Hematopoietic multipotent progenitor cell treated with erythropoietin and hydrocortisone succinate and interleukin-3 and kit ligand, for 17 days (in vitro differentiated cells): ENCODE data around the gene ADGRG4.
"Not testable (repeated sequence)": the region's sequence is repeated elsewhere in the genome, so short reads cannot be mapped to it uniquely, and the experiment has no call there.

ENCODE experiments used
- DNase-seq: peaks from one replicate; pipeline ENCODE4 v3.0.0-alpha.2; 2015; ENCODE audit warnings: low spot score

ADGRG4 gene

GRCh38 chrX:136386173-136386572 lies 85.4 kb downstream of the ADGRG4 start:
- DNase-seq = no peak

- DNase-seq = no peak
Observed at GRCh38 chrX:136386826-136387225, 86.1 kb downstream of the ADGRG4 start.

- no peak for DNase-seq
Observed at GRCh38 chrX:136387951-136388502, 87.3 kb downstream of the ADGRG4 start.

GRCh38 chrX:136390921-136391320 lies 90.2 kb downstream of the ADGRG4 start:
- no peak for DNase-seq

- DNase-seq = no peak
Observed at GRCh38 chrX:136395271-136395670, 94.5 kb downstream of the ADGRG4 start.

- no peak for DNase-seq
Observed at GRCh38 chrX:136397001-136397400, 96.2 kb downstream of the ADGRG4 start.

GRCh38 chrX:136405126-136405525 lies 104.4 kb downstream of the ADGRG4 start:
- no peak for DNase-seq

GRCh38 chrX:136417806-136418205 lies 117.0 kb downstream of the ADGRG4 start:
- DNase-seq = no peak

- no peak for DNase-seq
Observed at GRCh38 chrX:136421338-136421737, 120.6 kb downstream of the ADGRG4 start.

GRCh38 chrX:136423724-136424123 lies 123.0 kb downstream of the ADGRG4 start:
- DNase-seq = no peak

GRCh38 chrX:136425996-136426395 lies 125.2 kb downstream of the ADGRG4 start:
- no peak for DNase-seq

- no peak for DNase-seq
Observed at GRCh38 chrX:136431625-136432024, 130.9 kb downstream of the ADGRG4 start.

- no peak for DNase-seq
Observed at GRCh38 chrX:136437774-136438173, 137.0 kb downstream of the ADGRG4 start.

GRCh38 chrX:136438192-136438591 lies 137.4 kb downstream of the ADGRG4 start:
- DNase-seq = no peak

GRCh38 chrX:136445674-136446073 lies 144.9 kb downstream of the ADGRG4 start:
- not testable (repeated sequence) for DNase-seq

GRCh38 chrX:136446208-136446607 lies 145.4 kb downstream of the ADGRG4 start:
- no peak for DNase-seq

GRCh38 chrX:136447308-136447707 lies 146.5 kb downstream of the ADGRG4 start:
- no peak for DNase-seq

GRCh38 chrX:136447968-136448367 lies 147.2 kb downstream of the ADGRG4 start:
- DNase-seq = no peak

GRCh38 chrX:136450050-136450830 lies 149.5 kb downstream of the ADGRG4 start:
- DNase-seq = no peak

GRCh38 chrX:136452614-136453013 lies 151.9 kb downstream of the ADGRG4 start:
- no peak for DNase-seq

- no peak for DNase-seq
Observed at GRCh38 chrX:136453114-136453513, 152.4 kb downstream of the ADGRG4 start.

GRCh38 chrX:136453771-136454170 lies 153.0 kb downstream of the ADGRG4 start:
- no peak for DNase-seq

GRCh38 chrX:136456133-136456532 lies 155.4 kb downstream of the ADGRG4 start:
- DNase-seq = no peak
